ENCODE results near the gene TIMP2.

DNA sequence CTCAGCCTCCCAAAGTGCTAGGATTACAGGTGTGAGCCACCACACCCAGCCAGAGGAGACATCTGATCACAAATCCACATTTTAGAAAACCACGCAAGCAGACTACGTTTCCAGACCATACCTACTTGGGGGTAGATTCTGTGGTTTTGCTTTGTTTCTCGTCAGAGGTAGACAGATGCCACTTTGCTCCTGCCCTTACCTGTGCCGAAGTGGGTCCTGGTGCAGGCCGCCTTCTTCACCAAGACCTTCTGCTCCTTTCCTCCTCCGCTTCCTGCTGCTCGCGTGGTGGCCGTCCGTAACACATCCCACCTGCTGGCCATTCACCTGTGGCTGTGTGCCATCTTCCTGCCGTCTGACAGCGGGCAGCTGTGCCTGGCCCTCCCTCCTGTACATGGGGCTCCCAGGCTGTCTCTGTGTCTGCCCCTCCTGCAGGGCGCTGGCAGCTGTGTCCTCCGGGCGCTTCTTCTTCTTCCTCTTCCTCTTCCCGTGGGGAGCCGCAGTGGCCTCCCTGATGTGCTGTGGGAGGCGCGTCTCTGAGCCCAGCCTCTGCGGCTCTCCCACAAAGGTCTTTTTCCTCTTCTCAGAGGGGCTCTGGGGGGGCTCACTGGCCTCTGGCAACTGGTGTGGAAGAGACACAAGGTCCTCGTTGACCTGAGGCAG, 121.9 kb downstream of the TIMP2 start:
- TF ChIP-seq NPAS2 (CRISPR knock-in tag; IDR thresholded peaks at IDR 0.05; ENCODE audit: borderline replicate concordance) = no peak
- no peak for TF ChIP-seq PHF8 (IDR thresholded peaks at IDR 0.05; ENCODE audit: borderline replicate concordance, low read depth)
- TF ChIP-seq MYC (IDR thresholded peaks at IDR 0.05; ENCODE audit: borderline replicate concordance, low read length) = no peak
- no peak for TF ChIP-seq POLR2A (IDR thresholded peaks at IDR 0.05; ENCODE audit: low read length)
- TF ChIP-seq HDAC2 (IDR thresholded peaks at IDR 0.05) = no peak
- no peak for TF ChIP-seq RFX5 (IDR thresholded peaks at IDR 0.05)
- TF ChIP-seq, protein P1, sequence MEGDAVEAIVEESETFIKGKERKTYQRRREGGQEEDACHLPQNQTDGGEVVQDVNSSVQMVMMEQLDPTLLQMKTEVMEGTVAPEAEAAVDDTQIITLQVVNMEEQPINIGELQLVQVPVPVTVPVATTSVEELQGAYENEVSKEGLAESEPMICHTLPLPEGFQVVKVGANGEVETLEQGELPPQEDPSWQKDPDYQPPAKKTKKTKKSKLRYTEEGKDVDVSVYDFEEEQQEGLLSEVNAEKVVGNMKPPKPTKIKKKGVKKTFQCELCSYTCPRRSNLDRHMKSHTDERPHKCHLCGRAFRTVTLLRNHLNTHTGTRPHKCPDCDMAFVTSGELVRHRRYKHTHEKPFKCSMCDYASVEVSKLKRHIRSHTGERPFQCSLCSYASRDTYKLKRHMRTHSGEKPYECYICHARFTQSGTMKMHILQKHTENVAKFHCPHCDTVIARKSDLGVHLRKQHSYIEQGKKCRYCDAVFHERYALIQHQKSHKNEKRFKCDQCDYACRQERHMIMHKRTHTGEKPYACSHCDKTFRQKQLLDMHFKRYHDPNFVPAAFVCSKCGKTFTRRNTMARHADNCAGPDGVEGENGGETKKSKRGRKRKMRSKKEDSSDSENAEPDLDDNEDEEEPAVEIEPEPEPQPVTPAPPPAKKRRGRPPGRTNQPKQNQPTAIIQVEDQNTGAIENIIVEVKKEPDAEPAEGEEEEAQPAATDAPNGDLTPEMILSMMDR (IDR thresholded peaks at IDR 0.05) = no peak
- TF ChIP-seq, protein P2, sequence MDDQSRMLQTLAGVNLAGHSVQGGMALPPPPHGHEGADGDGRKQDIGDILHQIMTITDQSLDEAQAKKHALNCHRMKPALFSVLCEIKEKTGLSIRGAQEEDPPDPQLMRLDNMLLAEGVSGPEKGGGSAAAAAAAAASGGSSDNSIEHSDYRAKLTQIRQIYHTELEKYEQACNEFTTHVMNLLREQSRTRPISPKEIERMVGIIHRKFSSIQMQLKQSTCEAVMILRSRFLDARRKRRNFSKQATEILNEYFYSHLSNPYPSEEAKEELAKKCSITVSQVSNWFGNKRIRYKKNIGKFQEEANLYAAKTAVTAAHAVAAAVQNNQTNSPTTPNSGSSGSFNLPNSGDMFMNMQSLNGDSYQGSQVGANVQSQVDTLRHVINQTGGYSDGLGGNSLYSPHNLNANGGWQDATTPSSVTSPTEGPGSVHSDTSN (IDR thresholded peaks at IDR 0.05) = no peak
- no peak for TF ChIP-seq CBX2 (IDR thresholded peaks at IDR 0.05; ENCODE audit: borderline replicate concordance, low read depth)
- TF ChIP-seq, protein P3, sequence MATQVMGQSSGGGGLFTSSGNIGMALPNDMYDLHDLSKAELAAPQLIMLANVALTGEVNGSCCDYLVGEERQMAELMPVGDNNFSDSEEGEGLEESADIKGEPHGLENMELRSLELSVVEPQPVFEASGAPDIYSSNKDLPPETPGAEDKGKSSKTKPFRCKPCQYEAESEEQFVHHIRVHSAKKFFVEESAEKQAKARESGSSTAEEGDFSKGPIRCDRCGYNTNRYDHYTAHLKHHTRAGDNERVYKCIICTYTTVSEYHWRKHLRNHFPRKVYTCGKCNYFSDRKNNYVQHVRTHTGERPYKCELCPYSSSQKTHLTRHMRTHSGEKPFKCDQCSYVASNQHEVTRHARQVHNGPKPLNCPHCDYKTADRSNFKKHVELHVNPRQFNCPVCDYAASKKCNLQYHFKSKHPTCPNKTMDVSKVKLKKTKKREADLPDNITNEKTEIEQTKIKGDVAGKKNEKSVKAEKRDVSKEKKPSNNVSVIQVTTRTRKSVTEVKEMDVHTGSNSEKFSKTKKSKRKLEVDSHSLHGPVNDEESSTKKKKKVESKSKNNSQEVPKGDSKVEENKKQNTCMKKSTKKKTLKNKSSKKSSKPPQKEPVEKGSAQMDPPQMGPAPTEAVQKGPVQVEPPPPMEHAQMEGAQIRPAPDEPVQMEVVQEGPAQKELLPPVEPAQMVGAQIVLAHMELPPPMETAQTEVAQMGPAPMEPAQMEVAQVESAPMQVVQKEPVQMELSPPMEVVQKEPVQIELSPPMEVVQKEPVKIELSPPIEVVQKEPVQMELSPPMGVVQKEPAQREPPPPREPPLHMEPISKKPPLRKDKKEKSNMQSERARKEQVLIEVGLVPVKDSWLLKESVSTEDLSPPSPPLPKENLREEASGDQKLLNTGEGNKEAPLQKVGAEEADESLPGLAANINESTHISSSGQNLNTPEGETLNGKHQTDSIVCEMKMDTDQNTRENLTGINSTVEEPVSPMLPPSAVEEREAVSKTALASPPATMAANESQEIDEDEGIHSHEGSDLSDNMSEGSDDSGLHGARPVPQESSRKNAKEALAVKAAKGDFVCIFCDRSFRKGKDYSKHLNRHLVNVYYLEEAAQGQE (IDR thresholded peaks at IDR 0.05) = no peak
- TF ChIP-seq KDM1A (IDR thresholded peaks at IDR 0.05; ENCODE audit: low read depth) = no peak
